ENCODE measurements around the gene FEM1A.

DNA sequence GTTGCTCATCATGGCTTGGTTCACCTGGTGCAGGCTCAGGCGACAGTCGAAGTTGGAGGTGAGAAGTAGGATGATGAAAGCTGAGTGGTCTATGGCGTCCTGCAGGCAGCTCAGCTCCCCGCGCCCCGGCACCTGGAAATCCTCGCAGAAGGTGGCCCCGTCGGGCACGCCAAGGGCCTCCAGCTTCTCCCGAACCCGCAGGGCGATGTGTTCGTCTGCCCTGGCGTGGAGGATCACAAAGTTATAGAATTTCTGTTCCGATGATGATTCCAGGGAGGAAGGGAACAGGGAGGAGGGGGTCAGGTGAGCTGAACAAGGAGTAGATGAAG lies 25.4 kb downstream of the FEM1A start:
- no peak for TF ChIP-seq TARDBP (IDR thresholded peaks at IDR 0.05)
- TF ChIP-seq ARNT (IDR thresholded peaks at IDR 0.05) = no peak
- no peak for TF ChIP-seq ZNF584 (CRISPR knock-in tag; IDR thresholded peaks at IDR 0.05; ENCODE audit: low read depth)
- TF ChIP-seq, protein P1, sequence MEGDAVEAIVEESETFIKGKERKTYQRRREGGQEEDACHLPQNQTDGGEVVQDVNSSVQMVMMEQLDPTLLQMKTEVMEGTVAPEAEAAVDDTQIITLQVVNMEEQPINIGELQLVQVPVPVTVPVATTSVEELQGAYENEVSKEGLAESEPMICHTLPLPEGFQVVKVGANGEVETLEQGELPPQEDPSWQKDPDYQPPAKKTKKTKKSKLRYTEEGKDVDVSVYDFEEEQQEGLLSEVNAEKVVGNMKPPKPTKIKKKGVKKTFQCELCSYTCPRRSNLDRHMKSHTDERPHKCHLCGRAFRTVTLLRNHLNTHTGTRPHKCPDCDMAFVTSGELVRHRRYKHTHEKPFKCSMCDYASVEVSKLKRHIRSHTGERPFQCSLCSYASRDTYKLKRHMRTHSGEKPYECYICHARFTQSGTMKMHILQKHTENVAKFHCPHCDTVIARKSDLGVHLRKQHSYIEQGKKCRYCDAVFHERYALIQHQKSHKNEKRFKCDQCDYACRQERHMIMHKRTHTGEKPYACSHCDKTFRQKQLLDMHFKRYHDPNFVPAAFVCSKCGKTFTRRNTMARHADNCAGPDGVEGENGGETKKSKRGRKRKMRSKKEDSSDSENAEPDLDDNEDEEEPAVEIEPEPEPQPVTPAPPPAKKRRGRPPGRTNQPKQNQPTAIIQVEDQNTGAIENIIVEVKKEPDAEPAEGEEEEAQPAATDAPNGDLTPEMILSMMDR (IDR thresholded peaks at IDR 0.05 in 2 of 3, conservative IDR thresholded peaks at IDR 0.05 in 1 of 3; ENCODE audit: insufficient read depth in 2 of 3, low read depth in 1 of 3, low read length in 3 of 3) = no peak
- TF ChIP-seq POLR2A (conservative IDR thresholded peaks at IDR 0.05) = no peak
- TF ChIP-seq, protein P2, sequence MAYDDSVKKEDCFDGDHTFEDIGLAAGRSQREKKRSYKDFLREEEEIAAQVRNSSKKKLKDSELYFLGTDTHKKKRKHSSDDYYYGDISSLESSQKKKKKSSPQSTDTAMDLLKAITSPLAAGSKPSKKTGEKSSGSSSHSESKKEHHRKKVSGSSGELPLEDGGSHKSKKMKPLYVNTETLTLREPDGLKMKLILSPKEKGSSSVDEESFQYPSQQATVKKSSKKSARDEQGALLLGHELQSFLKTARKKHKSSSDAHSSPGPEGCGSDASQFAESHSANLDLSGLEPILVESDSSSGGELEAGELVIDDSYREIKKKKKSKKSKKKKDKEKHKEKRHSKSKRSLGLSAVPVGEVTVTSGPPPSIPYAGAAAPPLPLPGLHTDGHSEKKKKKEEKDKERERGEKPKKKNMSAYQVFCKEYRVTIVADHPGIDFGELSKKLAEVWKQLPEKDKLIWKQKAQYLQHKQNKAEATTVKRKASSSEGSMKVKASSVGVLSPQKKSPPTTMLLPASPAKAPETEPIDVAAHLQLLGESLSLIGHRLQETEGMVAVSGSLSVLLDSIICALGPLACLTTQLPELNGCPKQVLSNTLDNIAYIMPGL (CRISPR knock-in tag; IDR thresholded peaks at IDR 0.05) = no peak
- no peak for TF ChIP-seq ZNF212 (CRISPR knock-in tag; IDR thresholded peaks at IDR 0.05)
- no peak for TF ChIP-seq CHD1 (IDR thresholded peaks at IDR 0.05; ENCODE audit: low read length)
